ENCODE data around the gene ITGB3BP. TPM values are rescaled to one million over a fixed set of nuclear protein-coding genes. Genes with fewer than 3 reads are reported as not detected.

ITGB3BP gene
- total RNA-seq, 3 donors from 2014 or later (not counting 1 experiment from before 2014, with no cell fraction given) = 20.7 to 29.8 (median 21.3) TPM

GRCh38 chr1:63454269-63454668, 68.8 kb downstream of the ITGB3BP start:
- H3K36me3 ChIP-seq (ENCODE audit: control insufficient read depth, insufficient read depth, low read length) = no peaks in the 10 kb centered on the region
- ATAC-seq (no peak), DNase-seq (no peak)
- Mint-ChIP-seq H3K36me3 (no peaks in the 10 kb centered on the region), H3K27ac (no peak overlapping the region), H3K9me3 (no peaks in the 10 kb centered on the region), H3K4me3 (no peak overlapping the region), H3K27me3 (ENCODE audit: low read depth in 2 of 2) (no peaks in the 10 kb centered on the region), H3K4me1 (no peaks in the 10 kb centered on the region)
- H3K9me3 ChIP-seq (ENCODE audit: control insufficient read depth, insufficient read depth, low read length) = no peaks in the 10 kb centered on the region
- H3K4me3 ChIP-seq (ENCODE audit: low read length) = no peak overlapping the region
- no peaks in the 10 kb centered on the region for H3K27me3 ChIP-seq (ENCODE audit: control insufficient read depth, insufficient read depth, low read length)
- intact Hi-C loops (cut with micrococcal nuclease) = no loop called here
- no peak overlapping the region for H3K27ac ChIP-seq (ENCODE audit: low read length)
- no peaks in the 10 kb centered on the region for H3K4me1 ChIP-seq (ENCODE audit: control insufficient read depth, insufficient read depth, low read length)
- no peak for TF ChIP-seq CTCF (IDR thresholded peaks at IDR 0.05)

- no peaks in the 10 kb centered on the region for H3K36me3 ChIP-seq (ENCODE audit: control insufficient read depth, insufficient read depth, low read length)
- Mint-ChIP-seq H3K27me3 (ENCODE audit: low read depth in 2 of 2) (no peaks in the 10 kb centered on the region), H3K4me3 (no peak overlapping the region), H3K4me1 (no peaks in the 10 kb centered on the region), H3K27ac (no peak overlapping the region), H3K36me3 (no peaks in the 10 kb centered on the region), H3K9me3 (no peaks in the 10 kb centered on the region)
- H3K27ac ChIP-seq (ENCODE audit: low read length) = no peak overlapping the region
- ATAC-seq (no peak), DNase-seq (no peak)
- H3K4me1 ChIP-seq (ENCODE audit: control insufficient read depth, insufficient read depth, low read length) = no peaks in the 10 kb centered on the region
- no peak overlapping the region for H3K4me3 ChIP-seq (ENCODE audit: low read length)
- no peaks in the 10 kb centered on the region for H3K9me3 ChIP-seq (ENCODE audit: control insufficient read depth, insufficient read depth, low read length)
- H3K27me3 ChIP-seq (ENCODE audit: control insufficient read depth, insufficient read depth, low read length) = no peaks in the 10 kb centered on the region
- no peak for TF ChIP-seq CTCF (IDR thresholded peaks at IDR 0.05)
- intact Hi-C loops (cut with micrococcal nuclease) = no loop called here
- WGBS (ENCODE audit: insufficient coverage) = 100% methylated on average over 2 of the region's 2 CpGs
These were observed 69.8 kb downstream of the ITGB3BP start for GRCh38 chr1:63453232-63453631.

GRCh38 chr1:63450416-63450815, 72.6 kb downstream of the ITGB3BP start:
- intact Hi-C loops (cut with micrococcal nuclease) = no loop called here
- no peaks in the 10 kb centered on the region for H3K4me1 ChIP-seq (ENCODE audit: control insufficient read depth, insufficient read depth, low read length)
- no peak for TF ChIP-seq CTCF (IDR thresholded peaks at IDR 0.05)
- DNase-seq = no peak
- no peak overlapping the region for H3K4me3 ChIP-seq (ENCODE audit: low read length)
- Mint-ChIP-seq H3K4me3 (no peak overlapping the region), H3K4me1 (no peaks in the 10 kb centered on the region), H3K36me3 (no peaks in the 10 kb centered on the region), H3K27ac (no peak overlapping the region), H3K27me3 (ENCODE audit: low read depth in 2 of 2) (no peaks in the 10 kb centered on the region), H3K9me3 (no peaks in the 10 kb centered on the region)
- no peaks in the 10 kb centered on the region for H3K27me3 ChIP-seq (ENCODE audit: control insufficient read depth, insufficient read depth, low read length)
- H3K36me3 ChIP-seq (ENCODE audit: control insufficient read depth, insufficient read depth, low read length) = no peaks in the 10 kb centered on the region
- H3K27ac ChIP-seq (ENCODE audit: low read length) = no peak overlapping the region
- no CpG with 5 or more reads among the region's 1 CpG for WGBS (ENCODE audit: insufficient coverage)
- ATAC-seq = no peak
- no peaks in the 10 kb centered on the region for H3K9me3 ChIP-seq (ENCODE audit: control insufficient read depth, insufficient read depth, low read length)

- DNase-seq (no peak), ATAC-seq (no peak)
- no peak overlapping the region for H3K4me3 Mint-ChIP-seq
- no peaks in the 10 kb centered on the region for H3K36me3 ChIP-seq (ENCODE audit: control insufficient read depth, insufficient read depth, low read length)
- H3K9me3 ChIP-seq (ENCODE audit: control insufficient read depth, insufficient read depth, low read length) = no peaks in the 10 kb centered on the region
- no peaks in the 10 kb centered on the region for H3K4me1 Mint-ChIP-seq
- no peaks in the 10 kb centered on the region for H3K36me3 Mint-ChIP-seq
- intact Hi-C loops (cut with micrococcal nuclease) = no loop called here
- TF ChIP-seq CTCF (IDR thresholded peaks at IDR 0.05) = no peak
- H3K27ac Mint-ChIP-seq = no peak overlapping the region
- no peaks in the 10 kb centered on the region for H3K9me3 Mint-ChIP-seq
- no peaks in the 10 kb centered on the region for H3K27me3 Mint-ChIP-seq (ENCODE audit: low read depth in 2 of 2)
- no peak overlapping the region for H3K4me3 ChIP-seq (ENCODE audit: low read length)
- 100% methylated on average over 2 of the region's 3 CpGs for WGBS (ENCODE audit: insufficient coverage)
- no peaks in the 10 kb centered on the region for H3K4me1 ChIP-seq (ENCODE audit: control insufficient read depth, insufficient read depth, low read length)
- no peak overlapping the region for H3K27ac ChIP-seq (ENCODE audit: low read length)
- H3K27me3 ChIP-seq (ENCODE audit: control insufficient read depth, insufficient read depth, low read length) = no peaks in the 10 kb centered on the region
These were observed 74.2 kb downstream of the ITGB3BP start for GRCh38 chr1:63448731-63449246.
